HG03521 (cell line): ENCODE measurements around the gene SYTL1.

Experiments used
- ATAC-seq: cut with Tn5 transposase; IDR thresholded peaks from one replicate; pipeline ENCODE4 v1.9.1; 2021; ENCODE audit warnings: mild to moderate bottlenecking, moderate library complexity; ENCODE audit not compliant: unreplicated experiment

Gene SYTL1

GRCh38 chr1:27400082-27400962 is 58.5 kb downstream of the SYTL1 start:
- no peak for ATAC-seq

GRCh38 chr1:27400963-27401341 is 59.1 kb downstream of the SYTL1 start:
- no peak for ATAC-seq

GRCh38 chr1:27402349-27402754 is 60.5 kb downstream of the SYTL1 start:
- ATAC-seq = no peak

- no peak for ATAC-seq
Observed at GRCh38 chr1:27403065-27403726, 61.4 kb downstream of the SYTL1 start.
